HEK293 (cell line): Measurements from ENCODE around the gene LVRN.

Source experiments
- CTCF ChIA-PET: fragments of 350-600 bp; formaldehyde crosslinking; extraction: SDS; loops from one replicate; lab custom pipeline; 2021; ENCODE audit warnings: antibody characterized with exemption; lab: Yijun Ruan, JAX
- POLR2A ChIA-PET: fragments of 300-600 bp; formaldehyde crosslinking; extraction: SDS; loops from one replicate; lab custom pipeline; 2020; ENCODE audit warnings: antibody characterized with exemption, inconsistent platforms; lab: Yijun Ruan, JAX
- H3K27ac ChIP-seq: fragments of 200-500 bp; sonication (Bioruptor generic); 2 replicates; pipeline ENCODE4 v1.5.1; 2014; ENCODE audit warnings: low read depth, low read length, control low read depth, inconsistent platforms; ENCODE audit errors: extremely low read depth
- H3K36me3 ChIP-seq, 2 experiments: fragments of 200-500 bp in 1 of 2; sonication (Bioruptor generic) in 1 of 2; 1 replicate in 1 of 2; 2 replicates in 1 of 2; pipeline ENCODE4 v1.5.1; 2014 to 2017; ENCODE audit warnings: inconsistent platforms in 2 of 2, low read length in 2 of 2; ENCODE audit not compliant: control insufficient read depth in 2 of 2, insufficient read depth in 1 of 2
- H3K4me1 ChIP-seq: fragments of 200-500 bp; sonication (Bioruptor generic); 2 replicates; pipeline ENCODE4 v1.5.1; 2014; ENCODE audit warnings: mild to moderate bottlenecking, low read length, inconsistent platforms; ENCODE audit not compliant: control insufficient read depth, insufficient read depth
- H3K4me3 ChIP-seq: 2 replicates; pipeline ENCODE4 v1.5.1; 2011; ENCODE audit warnings: low read depth, mild to moderate bottlenecking, control low read depth, low read length, moderate library complexity
- H3K9me3 ChIP-seq: fragments of 200-500 bp; sonication (Bioruptor generic); 2 replicates; pipeline ENCODE4 v1.5.1; 2014; ENCODE audit warnings: low read depth, low read length, inconsistent platforms; ENCODE audit not compliant: control insufficient read depth, insufficient read depth
- FEZF1 ChIP-seq: fragments of 450-650 bp; formaldehyde crosslinking; IDR thresholded peaks from 2 replicates; pipeline ENCODE4 v1.5.1; 2016; ENCODE audit warnings: missing biosample characterization, missing genetic modification characterization
- KLF1 ChIP-seq: fragments of 450-650 bp; formaldehyde crosslinking; IDR thresholded peaks from 2 replicates; pipeline ENCODE4 v1.5.1; 2016; ENCODE audit warnings: missing biosample characterization, missing genetic modification characterization
- PRDM2 ChIP-seq: fragments of 450-650 bp; formaldehyde crosslinking; IDR thresholded peaks from 2 replicates; pipeline ENCODE4 v1.5.1; 2016; ENCODE audit warnings: missing biosample characterization, missing genetic modification characterization, borderline replicate concordance
- PRDM4 ChIP-seq: fragments of 450-650 bp; formaldehyde crosslinking; IDR thresholded peaks from 2 replicates; pipeline ENCODE4 v1.5.1; 2017; ENCODE audit warnings: missing biosample characterization, missing genetic modification characterization
- SP3 ChIP-seq: fragments of 450-650 bp; formaldehyde crosslinking; IDR thresholded peaks from 2 replicates; pipeline ENCODE4 v1.5.1; 2016; ENCODE audit warnings: missing biosample characterization, missing genetic modification characterization
- WT1 ChIP-seq: fragments of 450-650 bp; formaldehyde crosslinking; IDR thresholded peaks from 2 replicates; pipeline ENCODE4 v1.5.1; 2016; ENCODE audit warnings: missing biosample characterization, missing genetic modification characterization
- ZNF10 ChIP-seq: fragments of 450-650 bp; formaldehyde crosslinking; IDR thresholded peaks from 2 replicates; pipeline ENCODE4 v1.5.1; 2017; ENCODE audit warnings: missing biosample characterization, missing genetic modification characterization
- ZNF112 ChIP-seq: fragments of 450-650 bp; formaldehyde crosslinking; IDR thresholded peaks from 2 replicates; pipeline ENCODE4 v1.5.0; 2017; ENCODE audit warnings: missing biosample characterization, missing genetic modification characterization
- ZNF138 ChIP-seq: fragments of 450-650 bp; formaldehyde crosslinking; IDR thresholded peaks from 2 replicates; pipeline ENCODE4 v1.5.1; 2016; ENCODE audit warnings: missing biosample characterization, missing genetic modification characterization, borderline replicate concordance
- ZNF16 ChIP-seq: fragments of 450-650 bp; formaldehyde crosslinking; IDR thresholded peaks from 2 replicates; pipeline ENCODE4 v1.5.1; 2016; ENCODE audit warnings: low read depth, missing biosample characterization, missing genetic modification characterization
- ZNF184 ChIP-seq: fragments of 450-650 bp; IDR thresholded peaks from 2 replicates; pipeline ENCODE4 v1.5.1; 2018; ENCODE audit warnings: missing biosample characterization, mild to moderate bottlenecking, missing genetic modification characterization
- ZNF214 ChIP-seq: fragments of 450-650 bp; formaldehyde crosslinking; IDR thresholded peaks from 2 replicates; pipeline ENCODE4 v1.5.1; 2017; ENCODE audit warnings: missing biosample characterization, mild to moderate bottlenecking, missing genetic modification characterization, borderline replicate concordance
- ZNF24 ChIP-seq: fragments of 450-650 bp; formaldehyde crosslinking; IDR thresholded peaks from 2 replicates; pipeline ENCODE4 v1.5.1; 2016; ENCODE audit warnings: missing biosample characterization, missing genetic modification characterization
- ZNF341 ChIP-seq: fragments of 450-650 bp; formaldehyde crosslinking; IDR thresholded peaks from 2 replicates; pipeline ENCODE4; 2016; ENCODE audit warnings: low read depth, missing biosample characterization, missing genetic modification characterization
- ZNF366 ChIP-seq: fragments of 450-650 bp; formaldehyde crosslinking; conservative IDR thresholded peaks from 2 replicates; pipeline ENCODE4 v1.5.1; 2016; ENCODE audit warnings: missing biosample characterization, missing genetic modification characterization
- ZNF600 ChIP-seq: fragments of 450-650 bp; formaldehyde crosslinking; IDR thresholded peaks from 2 replicates; pipeline ENCODE4 v1.5.1; 2016; ENCODE audit warnings: missing biosample characterization, missing genetic modification characterization
- ZNF664 ChIP-seq: fragments of 450-650 bp; formaldehyde crosslinking; IDR thresholded peaks from 2 replicates; pipeline ENCODE4 v1.5.1; 2016; ENCODE audit warnings: missing biosample characterization, missing genetic modification characterization
- ZSCAN16 ChIP-seq: fragments of 450-650 bp; formaldehyde crosslinking; IDR thresholded peaks from 2 replicates; pipeline ENCODE4 v1.5.1; 2016; ENCODE audit warnings: missing biosample characterization, missing genetic modification characterization
- ZSCAN4 ChIP-seq: fragments of 450-650 bp; formaldehyde crosslinking; IDR thresholded peaks from 2 replicates; pipeline ENCODE4 v1.5.1; 2017; ENCODE audit warnings: missing biosample characterization, missing genetic modification characterization
- ZXDB ChIP-seq: fragments of 450-650 bp; formaldehyde crosslinking; IDR thresholded peaks from 2 replicates; pipeline ENCODE4 v1.5.1; 2016; ENCODE audit warnings: missing biosample characterization, missing genetic modification characterization
- TF ChIP-seq, protein P1 (sequence below): fragments of 450-650 bp; formaldehyde crosslinking; IDR thresholded peaks from 2 replicates; pipeline ENCODE4 v1.5.1; 2016; ENCODE audit warnings: missing biosample characterization, missing genetic modification characterization

The LVRN gene

DNA sequence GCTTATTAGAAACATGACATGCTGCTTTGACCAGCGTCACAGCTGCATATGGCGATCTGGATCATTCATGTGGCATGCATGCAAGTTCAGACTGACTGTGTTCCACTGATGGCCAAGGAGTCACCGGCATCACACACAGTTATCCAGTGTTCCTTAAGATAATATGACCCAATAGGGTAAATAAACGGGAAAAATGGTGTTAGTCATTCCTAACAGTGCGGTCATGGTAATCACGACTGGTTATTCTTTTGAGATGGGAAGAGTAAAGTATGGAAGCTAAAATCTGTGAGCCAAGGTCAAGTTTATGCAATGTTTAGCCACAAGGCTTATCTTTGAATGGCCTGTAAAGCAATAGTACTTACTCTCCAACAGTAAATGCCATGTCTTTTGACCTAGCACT lies 29.3 kb upstream of the LVRN start:
- POLR2A ChIA-PET: no interaction called here
- CTCF ChIA-PET: no interaction called here

GRCh38 chr5:115934388-115934974 lies 27.8 kb upstream of the LVRN start:
- CTCF ChIA-PET: no interaction called here
- H3K4me1 ChIP-seq: no peaks in the 10 kb centered on the region
- TF ChIP-seq ZNF112 (tag by site-specific recombination) (no peak), ZNF16 (tag by site-specific recombination) (no peak), ZNF10 (tag by site-specific recombination) (no peak), ZNF600 (tag by site-specific recombination) (no peak), PRDM2 (tag by site-specific recombination) (no peak), ZNF341 (no peak), KLF1 (no peak), ZNF138 (tag by site-specific recombination) (no peak), SP3 (tag by site-specific recombination) (no peak), PRDM4 (tag by site-specific recombination) (no peak), ZNF366 (tag by site-specific recombination) (no peak), ZNF24 (tag by site-specific recombination) (no peak), ZNF184 (tag by site-specific recombination) (no peak), FEZF1 (tag by site-specific recombination) (no peak), WT1 (tag by site-specific recombination) (no peak), ZSCAN16 (tag by site-specific recombination) (no peak), ZNF214 (no peak)
- no peak overlapping the region for H3K4me3 ChIP-seq
- H3K36me3 ChIP-seq: no peaks in the 10 kb centered on the region
- H3K27ac ChIP-seq: no peak overlapping the region
- POLR2A ChIA-PET: no interaction called here
- H3K9me3 ChIP-seq: no peaks in the 10 kb centered on the region

More for the DNA sequence above, 29.3 kb upstream of the LVRN start:
- Histone ChIP-seq H3K9me3 (no peaks in the 10 kb centered on the region), H3K4me3 (no peak overlapping the region), H3K36me3 (no peaks in the 10 kb centered on the region), H3K27ac (no peak overlapping the region), H3K4me1 (no peaks in the 10 kb centered on the region)
- TF ChIP-seq, protein P1, sequence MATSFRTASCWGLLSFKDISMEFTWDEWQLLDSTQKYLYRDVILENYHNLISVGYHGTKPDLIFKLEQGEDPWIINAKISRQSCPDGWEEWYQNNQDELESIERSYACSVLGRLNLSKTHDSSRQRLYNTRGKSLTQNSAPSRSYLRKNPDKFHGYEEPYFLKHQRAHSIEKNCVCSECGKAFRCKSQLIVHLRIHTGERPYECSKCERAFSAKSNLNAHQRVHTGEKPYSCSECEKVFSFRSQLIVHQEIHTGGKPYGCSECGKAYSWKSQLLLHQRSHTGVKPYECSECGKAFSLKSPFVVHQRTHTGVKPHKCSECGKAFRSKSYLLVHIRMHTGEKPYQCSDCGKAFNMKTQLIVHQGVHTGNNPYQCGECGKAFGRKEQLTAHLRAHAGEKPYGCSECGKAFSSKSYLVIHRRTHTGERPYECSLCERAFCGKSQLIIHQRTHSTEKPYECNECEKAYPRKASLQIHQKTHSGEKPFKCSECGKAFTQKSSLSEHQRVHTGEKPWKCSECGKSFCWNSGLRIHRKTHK (tag by site-specific recombination): no peak
- no peak for TF ChIP-seq ZNF664 (tag by site-specific recombination)
- no peak for TF ChIP-seq ZXDB (tag by site-specific recombination)
- no peak for TF ChIP-seq ZSCAN4
